ENCODE measurements around the gene SLC35E2B. TPM values are rescaled to one million over a fixed set of nuclear protein-coding genes. Genes with fewer than 3 reads are reported as not detected.

The SLC35E2B gene
- total RNA-seq, 2 experiments from 2014 or later = 21.9 to 25.6 TPM

DNA sequence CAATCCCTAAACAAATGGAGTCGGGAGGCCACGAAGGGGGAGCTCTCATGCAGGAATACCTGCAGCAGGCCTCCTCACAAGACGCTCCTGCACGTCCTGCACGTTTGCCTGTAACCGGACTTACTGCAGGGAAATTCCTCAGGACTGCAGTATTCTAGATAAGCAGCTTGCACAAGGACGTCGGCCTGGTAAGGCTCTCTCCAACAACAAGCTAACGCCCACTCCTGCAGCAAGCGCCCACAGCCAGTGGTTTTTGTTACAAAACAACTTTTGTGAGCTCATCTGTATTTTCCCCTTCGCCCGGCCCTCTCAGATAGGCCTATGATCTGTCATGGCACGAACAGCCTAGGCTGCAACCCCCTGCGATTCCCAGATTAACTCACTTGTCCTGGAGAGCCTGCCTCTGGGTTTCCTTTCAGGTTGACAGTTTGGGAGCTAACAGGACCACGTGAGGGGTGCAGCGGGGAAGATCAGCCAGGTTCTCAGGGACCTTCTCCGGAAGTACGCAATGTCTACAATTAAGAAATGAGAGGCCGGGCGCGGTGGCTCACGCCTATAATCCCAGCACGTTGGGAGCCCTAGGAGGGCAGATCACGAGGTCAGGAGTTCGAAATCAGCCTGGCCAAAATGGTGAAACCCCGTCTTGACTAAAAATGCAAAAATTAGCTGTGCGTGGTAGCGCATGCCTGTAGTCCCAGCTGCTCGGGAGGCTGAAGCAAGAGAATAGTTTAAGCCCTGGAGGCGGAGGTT lies 78.2 kb downstream of the SLC35E2B start:
- Mint-ChIP-seq H3K27me3 (ENCODE audit: low read depth) (no peaks in the 10 kb centered on the region), H3K36me3 (ENCODE audit: low read depth) (peaks cover 5% of the 10 kb centered on the region), H3K9me3 (no peaks in the 10 kb centered on the region), H3K4me3 (peak overlapping the region; percentile 90), H3K27ac (peak overlapping the region; percentile 85), H3K4me1 (ENCODE audit: low read depth) (peaks cover 24% of the 10 kb centered on the region)
- CTCF ChIA-PET = interaction anchor here (0.5 to 1.2 kb wide), 5 partner anchors 11 to 200 kb away, joined by 3 to 5 read pairs (median 3); no protein-coding TSS in a partner anchor
- intact Hi-C loops (cut with micrococcal nuclease) = loop anchor here (2.0 kb wide), 1 partner anchor 14 kb away; no protein-coding TSS in a partner anchor
- peak; percentile 58 for DNase-seq

DNA sequence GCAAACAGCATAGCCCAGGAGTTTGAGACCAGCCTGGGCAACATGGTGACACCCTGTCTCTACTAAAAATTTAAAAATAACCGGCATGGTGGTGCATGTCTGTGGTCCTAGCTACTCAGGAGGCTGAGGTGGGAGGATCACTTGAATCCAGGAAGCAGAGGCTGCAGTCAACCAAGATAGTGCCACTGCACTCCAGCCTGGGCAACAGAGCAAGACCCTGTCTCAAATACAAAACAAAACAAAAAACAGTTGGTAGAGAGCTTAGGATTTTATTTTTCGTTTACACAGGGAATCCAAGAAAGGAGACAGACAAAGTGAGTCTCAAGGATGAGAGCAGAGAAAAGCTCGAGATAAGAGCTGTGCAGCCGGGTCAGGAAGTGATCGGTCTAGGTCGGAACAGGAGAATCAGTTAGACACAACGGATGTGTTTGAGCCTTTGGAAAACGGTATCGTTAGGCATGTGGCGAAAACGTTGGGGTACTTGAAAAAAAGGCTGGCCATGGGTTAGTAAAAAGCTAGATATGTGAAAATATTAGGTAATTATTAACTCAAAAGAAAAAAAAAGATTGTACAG lies 79.0 kb downstream of the SLC35E2B start:
- CTCF ChIA-PET = interaction anchor here (0.8 to 1.2 kb wide), 3 partner anchors 10 to 65 kb away, joined by 3 to 5 read pairs (median 3); no protein-coding TSS in a partner anchor
- intact Hi-C loops (cut with micrococcal nuclease) = loop anchor here (2.0 kb wide), 1 partner anchor 15 kb away; no protein-coding TSS in a partner anchor

DNA sequence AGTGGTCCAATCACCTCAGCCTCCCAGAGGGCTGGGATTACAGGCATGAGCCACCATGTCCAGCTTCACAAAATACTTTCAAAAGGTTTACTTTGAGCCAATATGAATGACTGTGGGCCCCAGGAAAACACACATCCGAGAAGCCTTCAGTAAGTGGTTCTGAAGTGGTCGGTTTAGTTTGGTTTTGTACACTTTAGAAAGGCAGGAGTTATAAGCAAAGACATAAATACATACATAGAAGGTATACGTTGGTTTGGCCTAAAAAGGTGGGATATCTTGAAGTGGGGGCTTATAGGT lies 80.5 kb downstream of the SLC35E2B start:
- H3K27ac Mint-ChIP-seq = no peak overlapping the region
- no peak overlapping the region for H3K4me3 Mint-ChIP-seq
- no peaks in the 10 kb centered on the region for H3K9me3 Mint-ChIP-seq
- H3K27me3 Mint-ChIP-seq (ENCODE audit: low read depth) = no peaks in the 10 kb centered on the region
- no peak for DNase-seq
- H3K36me3 Mint-ChIP-seq (ENCODE audit: low read depth) = peaks cover 5% of the 10 kb centered on the region
- peaks cover 29% of the 10 kb centered on the region for H3K4me1 Mint-ChIP-seq (ENCODE audit: low read depth)
- CTCF ChIA-PET = no interaction called here
- intact Hi-C loops (cut with micrococcal nuclease) = no loop called here

More for the DNA sequence above, 79.0 kb downstream of the SLC35E2B start:
- no peaks in the 10 kb centered on the region for H3K9me3 Mint-ChIP-seq
- peak overlapping the region; percentile 90 for H3K4me3 Mint-ChIP-seq
- H3K36me3 Mint-ChIP-seq (ENCODE audit: low read depth) = peaks cover 5% of the 10 kb centered on the region
- H3K27me3 Mint-ChIP-seq (ENCODE audit: low read depth) = no peaks in the 10 kb centered on the region
- DNase-seq = no peak
- H3K4me1 Mint-ChIP-seq (ENCODE audit: low read depth) = peaks cover 24% of the 10 kb centered on the region
- H3K27ac Mint-ChIP-seq = peak overlapping the region; percentile 85

DNA sequence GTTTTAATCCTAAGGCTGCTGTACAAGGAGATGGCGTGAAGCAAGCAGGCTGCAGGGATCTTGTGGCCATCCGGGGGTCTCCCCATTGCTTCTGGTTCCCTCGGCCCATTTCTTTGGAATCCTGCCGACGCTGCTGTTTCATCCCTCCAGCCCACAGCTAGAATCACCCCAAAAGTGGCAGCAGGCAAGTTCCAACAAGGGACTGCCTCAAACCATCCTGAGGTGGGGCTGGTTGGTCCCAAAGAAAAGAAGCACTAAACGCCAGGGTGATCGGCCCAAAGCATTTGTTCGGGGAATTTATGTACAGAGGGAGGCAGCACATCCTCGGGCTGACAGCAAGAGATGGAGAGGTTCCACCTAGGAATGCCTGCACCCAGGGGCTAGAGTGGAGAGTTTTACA lies 81.8 kb downstream of the SLC35E2B start:
- H3K4me3 Mint-ChIP-seq = no peak overlapping the region
- CTCF ChIA-PET = no interaction called here
- no peaks in the 10 kb centered on the region for H3K9me3 Mint-ChIP-seq
- H3K27ac Mint-ChIP-seq = no peak overlapping the region
- H3K27me3 Mint-ChIP-seq (ENCODE audit: low read depth) = no peaks in the 10 kb centered on the region
- H3K4me1 Mint-ChIP-seq (ENCODE audit: low read depth) = peaks cover 28% of the 10 kb centered on the region
- peaks cover 5% of the 10 kb centered on the region for H3K36me3 Mint-ChIP-seq (ENCODE audit: low read depth)
- intact Hi-C loops (cut with micrococcal nuclease) = no loop called here
- DNase-seq = no peak

DNA sequence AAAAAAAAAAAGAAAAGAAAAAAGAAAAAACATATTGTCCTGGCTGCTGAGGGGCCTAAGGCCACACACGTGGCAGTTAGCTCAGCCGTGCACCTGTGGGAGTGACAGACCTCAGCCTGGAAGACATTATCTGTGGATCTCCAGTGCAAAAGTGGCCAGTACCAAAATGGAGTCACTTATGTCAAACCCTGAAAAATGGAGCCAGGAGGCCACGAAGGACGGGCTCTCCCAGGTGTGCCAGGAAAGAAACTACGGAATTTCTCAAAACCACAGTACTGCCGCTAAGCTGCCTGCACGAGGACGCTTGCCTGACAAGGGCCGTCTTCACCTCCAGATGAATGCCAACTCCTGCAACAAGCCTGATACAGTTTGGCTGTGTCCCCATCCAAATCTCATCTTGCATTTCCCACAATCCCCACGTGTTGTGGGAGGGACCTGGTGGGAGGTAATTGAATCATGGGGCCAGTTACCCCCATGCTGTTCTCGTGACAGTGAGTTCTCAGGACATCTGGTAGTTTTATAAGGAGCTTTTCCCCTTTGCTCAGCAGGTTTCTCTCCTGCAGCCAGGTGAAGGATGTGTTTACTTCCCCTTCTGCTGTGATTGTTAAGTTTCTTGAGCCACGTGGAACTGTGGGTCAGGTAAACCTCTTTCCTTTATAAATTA lies 82.6 kb downstream of the SLC35E2B start:
- Mint-ChIP-seq H3K4me3 (no peak overlapping the region), H3K27me3 (ENCODE audit: low read depth) (no peaks in the 10 kb centered on the region), H3K27ac (no peak overlapping the region), H3K9me3 (no peaks in the 10 kb centered on the region), H3K4me1 (ENCODE audit: low read depth) (peaks cover 28% of the 10 kb centered on the region), H3K36me3 (ENCODE audit: low read depth) (peaks cover 5% of the 10 kb centered on the region)
- CTCF ChIA-PET = no interaction called here
- DNase-seq = no peak
- intact Hi-C loops (cut with micrococcal nuclease) = no loop called here

Other genes starting within 250 kb of the SLC35E2B start
- under 1 TPM; 0.42 to 0.57 TPM for gene ATAD3C, start 243.1 kb downstream of the SLC35E2B start, total RNA-seq
- gene ATAD3B, start 221.0 kb downstream of the SLC35E2B start, total RNA-seq = 10 to 100 TPM; 32.7 to 38.7 TPM
- 10 to 100 TPM; 39.4 to 41.0 TPM for gene ATAD3A, start 180.6 kb downstream of the SLC35E2B start, total RNA-seq
- not detected for gene TMEM240, start 152.2 kb downstream of the SLC35E2B start, total RNA-seq
- 10 to 100 TPM; 91.6 to 95.9 TPM for gene SSU72, start 117.9 kb downstream of the SLC35E2B start, total RNA-seq
- gene FNDC10, start 92.7 kb downstream of the SLC35E2B start, total RNA-seq = 1 to 10 TPM in 1 of 2 experiments, under 1 TPM in 1; 0.94 to 1.2 TPM
- gene MIB2, start 77.3 kb downstream of the SLC35E2B start, total RNA-seq = 10 to 100 TPM; 27.6 to 31.7 TPM
- gene MMP23B, start 60.6 kb downstream of the SLC35E2B start, total RNA-seq = under 1 TPM; 0.64 to 0.99 TPM
- 10 to 100 TPM; 33.7 to 34.4 TPM for gene CDK11B, start 33.8 kb downstream of the SLC35E2B start, total RNA-seq
- 10 to 100 TPM; 58.0 to 60.3 TPM for gene CDK11A, start 31.6 kb upstream of the SLC35E2B start, total RNA-seq
- 10 to 100 TPM; 42.1 to 43.6 TPM for gene NADK, start 85.7 kb upstream of the SLC35E2B start, total RNA-seq
- 100 to 1,000 TPM; 326 to 351 TPM for gene GNB1, start 198.3 kb upstream of the SLC35E2B start, total RNA-seq
- gene CALML6, start 222.5 kb upstream of the SLC35E2B start, total RNA-seq = under 1 TPM; 0.41 to 0.86 TPM
- gene TMEM52, start 226.5 kb upstream of the SLC35E2B start, total RNA-seq = under 1 TPM in 1 of 2 experiments, not detected in 1; 0.99 TPM